Panc1 (cell line): Measurements from ENCODE around the gene FYCO1.

Experiments
- CTCF ChIP-seq: fragments of 450-650 bp; IDR thresholded peaks from 2 replicates; pipeline ENCODE4 v1.5.1; 2017; ENCODE audit warnings: mild to moderate bottlenecking
- POLR2AphosphoS5 ChIP-seq: IDR thresholded peaks from 2 replicates; pipeline ENCODE4 v1.6.1; 2012; ENCODE audit warnings: mild to moderate bottlenecking, low read depth, low read length, moderate library complexity
- REST ChIP-seq, 2 experiments: IDR thresholded peaks; 2 replicates each; pipeline ENCODE4 v1.6.1; 2011 to 2012; ENCODE audit warnings: low read depth in 2 of 2, control low read depth in 1 of 2, low read length in 1 of 2, mild to moderate bottlenecking in 1 of 2, moderate library complexity in 1 of 2; ENCODE audit not compliant: insufficient read depth in 1 of 2

GRCh38 chr3:45992133-45992729 lies 3.4 kb downstream of the FYCO1 start:
- no peak for TF ChIP-seq CTCF
- no peak for TF ChIP-seq POLR2AphosphoS5
- no peak for TF ChIP-seq REST (IDR thresholded peaks at IDR 0.05; ENCODE audit: insufficient read depth in 1 of 2, low read depth in 2 of 2, low read length in 1 of 2)
